ENCODE data around the gene SLC22A5. TPM values are rescaled to one million over a fixed set of nuclear protein-coding genes. Genes with fewer than 3 reads are reported as not detected.

SLC22A5 gene
- total RNA-seq, 1 donor from 2014 or later: 8.8 TPM

GRCh38 chr5:132365213-132365612, 4.3 kb upstream of the SLC22A5 start:
- DNase-seq (ENCODE audit: low spot score) (no peak), ATAC-seq (no peak)

- ATAC-seq (no peak), DNase-seq (ENCODE audit: low spot score) (no peak)
These were observed 1.3 kb upstream of the SLC22A5 start for GRCh38 chr5:132368186-132368585.

- DNase-seq (ENCODE audit: low spot score) (no peak), ATAC-seq (peak; percentile 3)
These were observed 470 bp upstream of the SLC22A5 start for GRCh38 chr5:132369007-132369473.

- DNase-seq (ENCODE audit: low spot score) (no peak), ATAC-seq (peak; percentile 8)
These were observed 866 bp downstream of the SLC22A5 start for GRCh38 chr5:132370181-132370970.

GRCh38 chr5:132370971-132371602, 1.6 kb downstream of the SLC22A5 start:
- DNase-seq (ENCODE audit: low spot score): no peak

GRCh38 chr5:132371603-132371994, 2.1 kb downstream of the SLC22A5 start:
- ATAC-seq: no peak
- DNase-seq (ENCODE audit: low spot score): no peak

More at GRCh38 chr5:132370971-132371602, 1.6 kb downstream of the SLC22A5 start:
- peak; percentile 6 for ATAC-seq

- ATAC-seq (no peak), DNase-seq (ENCODE audit: low spot score) (no peak)
These were observed 2.6 kb downstream of the SLC22A5 start for GRCh38 chr5:132372127-132372526.

GRCh38 chr5:132372542-132372941, 3.0 kb downstream of the SLC22A5 start:
- DNase-seq (ENCODE audit: low spot score) (no peak), ATAC-seq (no peak)

- ATAC-seq (no peak), DNase-seq (ENCODE audit: low spot score) (no peak)
These were observed 6.4 kb downstream of the SLC22A5 start for GRCh38 chr5:132375957-132376356.

GRCh38 chr5:132376694-132377641, 7.5 kb downstream of the SLC22A5 start:
- DNase-seq (ENCODE audit: low spot score): no peak
- ATAC-seq: no peak

- no peak for ATAC-seq
These were observed 8.2 kb downstream of the SLC22A5 start for GRCh38 chr5:132377738-132378137.

GRCh38 chr5:132378580-132378979, 9.1 kb downstream of the SLC22A5 start:
- ATAC-seq: no peak
- DNase-seq (ENCODE audit: low spot score): no peak

More at GRCh38 chr5:132377738-132378137, 8.2 kb downstream of the SLC22A5 start:
- no peak for DNase-seq (ENCODE audit: low spot score)

GRCh38 chr5:132380047-132380446, 10.5 kb downstream of the SLC22A5 start:
- ATAC-seq (peak; percentile 12), DNase-seq (ENCODE audit: low spot score) (no peak)

- ATAC-seq (no peak), DNase-seq (ENCODE audit: low spot score) (no peak)
These were observed 11.2 kb downstream of the SLC22A5 start for GRCh38 chr5:132380741-132381140.

- ATAC-seq: peak; percentile 32
- DNase-seq (ENCODE audit: low spot score): no peak
These were observed 12.1 kb downstream of the SLC22A5 start for GRCh38 chr5:132381614-132382013.

GRCh38 chr5:132383261-132383660, 13.8 kb downstream of the SLC22A5 start:
- DNase-seq (ENCODE audit: low spot score) (no peak), ATAC-seq (no peak)

- ATAC-seq: no peak
- DNase-seq (ENCODE audit: low spot score): no peak
These were observed 14.5 kb downstream of the SLC22A5 start for GRCh38 chr5:132383984-132384383.

GRCh38 chr5:132384506-132385050, 15.1 kb downstream of the SLC22A5 start:
- no peak for ATAC-seq
- no peak for DNase-seq (ENCODE audit: low spot score)

GRCh38 chr5:132385326-132386105, 16.0 kb downstream of the SLC22A5 start:
- ATAC-seq: peak; percentile 67
- no peak for DNase-seq (ENCODE audit: low spot score)

All from left lobe of liver (tissue), 2 donors.